ENCODE measurements around the gene DHRS13. TPM values are rescaled to one million over a fixed set of nuclear protein-coding genes. Genes with fewer than 3 reads are reported as not detected.

The DHRS13 gene
- total RNA-seq, 4 donors from 2014 or later, result 0.25 to 3.7 (median 2.4) TPM

- Histone ChIP-seq H3K4me1 (no peaks in the 10 kb centered on the region), H3K27me3 (no peaks in the 10 kb centered on the region), H3K27ac (no peak overlapping the region), H3K4me3 (no peak overlapping the region), H3K36me3 (peaks cover 0 to 26% of the 10 kb centered on the region in 2 donors), H3K9me3 (no peaks in the 10 kb centered on the region)
- intact Hi-C loops (cut with DNase I; ENCODE audit: low total_unique reads) (no loop called here), in situ Hi-C loops (cut with MboI; ENCODE audit: low sequenced_read_pairs in 4 of 4) (loop anchor here in 1 of 4 donors (25.0 kb wide), 1 partner anchor 102 kb away; no protein-coding TSS in a partner anchor)
- ATAC-seq (no peak), DNase-seq (no peak)
- TF ChIP-seq CTCF (IDR thresholded peaks at IDR 0.05 in 4 of 5, conservative IDR thresholded peaks at IDR 0.05 in 1 of 5) (no peak), POLR2A (IDR thresholded peaks at IDR 0.05) (no peak)
Measured at GRCh38 chr17:28863953-28864352, 38.9 kb downstream of the DHRS13 start.

DNA sequence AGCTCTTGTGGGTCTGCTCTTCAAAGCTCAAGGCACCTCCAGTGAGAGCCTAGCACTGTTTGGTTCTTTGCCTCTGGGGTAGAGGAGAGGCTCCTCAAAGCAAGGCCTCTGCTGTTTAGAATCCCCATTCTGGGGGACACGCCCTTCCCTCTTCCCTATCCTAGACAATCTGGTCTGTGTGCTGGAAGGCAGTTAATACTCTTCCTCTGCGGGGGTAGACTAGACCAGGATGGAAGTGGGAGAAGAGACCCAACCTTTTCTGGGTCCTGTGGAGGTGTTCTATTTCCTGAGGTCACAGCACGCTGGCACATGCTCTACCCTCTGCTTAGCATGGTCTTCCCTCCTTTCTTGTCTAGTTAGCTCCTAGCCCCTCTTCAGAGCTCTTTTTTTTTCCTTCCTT, 40.3 kb downstream of the DHRS13 start:
- H3K4me1 ChIP-seq, result no peaks in the 10 kb centered on the region
- no peak overlapping the region for H3K4me3 ChIP-seq
- ATAC-seq (no peak), DNase-seq (no peak)
- peaks cover 0 to 40% of the 10 kb centered on the region in 2 donors for H3K36me3 ChIP-seq
- TF ChIP-seq CTCF (IDR thresholded peaks at IDR 0.05 in 4 of 5, conservative IDR thresholded peaks at IDR 0.05 in 1 of 5) (no peak), POLR2A (IDR thresholded peaks at IDR 0.05) (no peak)
- in situ Hi-C loops (cut with MboI; ENCODE audit: low sequenced_read_pairs in 4 of 4), result loop anchor here in 1 of 4 donors (25.0 kb wide), 1 partner anchor 100 kb away; no protein-coding TSS in a partner anchor
- H3K27ac ChIP-seq, result no peak overlapping the region
- intact Hi-C loops (cut with DNase I; ENCODE audit: low total_unique reads), result no loop called here
- no peaks in the 10 kb centered on the region for H3K27me3 ChIP-seq
- H3K9me3 ChIP-seq, result no peaks in the 10 kb centered on the region

DNA sequence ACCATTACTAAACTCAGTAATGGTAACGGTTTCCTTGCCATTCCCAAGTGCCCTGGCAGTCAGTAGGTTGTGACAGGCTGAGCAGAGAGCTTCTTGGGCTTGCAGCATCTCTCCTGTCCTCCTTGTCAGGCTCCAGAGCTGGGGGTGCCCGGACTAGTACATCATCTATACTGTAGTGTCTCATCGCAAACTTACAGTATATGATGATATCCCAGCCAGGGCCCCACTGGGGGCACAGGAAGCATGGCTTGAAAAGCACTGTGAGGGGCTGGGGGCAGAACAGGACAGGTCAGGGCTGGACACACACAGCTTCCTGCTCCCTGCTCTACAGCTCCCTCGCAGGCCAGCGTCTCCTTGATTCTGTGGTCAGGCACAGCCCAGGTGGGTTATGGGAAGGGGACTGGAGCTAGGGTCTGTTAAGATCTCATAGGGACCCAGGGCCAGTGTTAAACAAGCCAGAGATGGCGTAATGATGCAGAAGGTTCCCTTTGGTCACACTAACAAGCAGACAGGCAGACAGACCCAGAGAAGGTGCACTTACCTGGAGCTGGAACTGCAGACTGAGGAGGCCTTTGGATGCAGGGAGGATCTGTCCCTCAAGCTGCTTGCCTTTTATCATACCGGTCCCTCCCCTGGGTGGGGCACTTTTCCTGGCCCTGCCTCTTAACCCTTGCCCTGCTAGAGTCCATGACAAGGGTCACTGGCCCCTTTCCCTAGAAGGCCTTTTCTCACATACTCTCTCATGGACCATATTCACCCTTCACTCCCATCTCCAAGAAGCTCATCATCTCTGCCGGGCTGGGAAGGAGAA, 41.3 kb downstream of the DHRS13 start:
- DNase-seq (no peak), ATAC-seq (no peak)
- no peaks in the 10 kb centered on the region for H3K4me1 ChIP-seq
- no peaks in the 10 kb centered on the region for H3K9me3 ChIP-seq
- peaks cover 0 to 48% of the 10 kb centered on the region in 2 donors for H3K36me3 ChIP-seq
- TF ChIP-seq POLR2A (IDR thresholded peaks at IDR 0.05) (no peak), CTCF (IDR thresholded peaks at IDR 0.05 in 4 of 5, conservative IDR thresholded peaks at IDR 0.05 in 1 of 5) (no peak)
- H3K27ac ChIP-seq, result no peak overlapping the region
- intact Hi-C loops (cut with DNase I; ENCODE audit: low total_unique reads), result no loop called here
- H3K27me3 ChIP-seq, result no peaks in the 10 kb centered on the region
- in situ Hi-C loops (cut with MboI; ENCODE audit: low sequenced_read_pairs in 4 of 4), result loop anchor here in 1 of 4 donors (25.0 kb wide), 1 partner anchor 99 kb away; no protein-coding TSS in a partner anchor
- H3K4me3 ChIP-seq, result no peak overlapping the region

- TF ChIP-seq CTCF (IDR thresholded peaks at IDR 0.05 in 4 of 5, conservative IDR thresholded peaks at IDR 0.05 in 1 of 5) (no peak), POLR2A (IDR thresholded peaks at IDR 0.05) (no peak)
- H3K27ac ChIP-seq, result no peak overlapping the region
- no peak for ATAC-seq
- no peaks in the 10 kb centered on the region for H3K27me3 ChIP-seq
- peaks cover 5% of the 10 kb centered on the region in 2 donors for H3K4me1 ChIP-seq
- H3K36me3 ChIP-seq, result peaks cover 0 to 50% of the 10 kb centered on the region in 2 donors
- H3K4me3 ChIP-seq, result no peak overlapping the region
- no peaks in the 10 kb centered on the region for H3K9me3 ChIP-seq
- intact Hi-C loops (cut with DNase I; ENCODE audit: low total_unique reads), result no loop called here
- in situ Hi-C loops (cut with MboI; ENCODE audit: low sequenced_read_pairs in 4 of 4), result loop anchor here in 1 of 4 donors (25.0 kb wide), 1 partner anchor 98 kb away; no protein-coding TSS in a partner anchor
- no peak for DNase-seq
Measured at GRCh38 chr17:28860363-28860808, 42.5 kb downstream of the DHRS13 start.
